ENCODE results near the gene CEP72.
A peak's percentile ranks its signal among the peaks of the same experiment; 100 is the strongest.

DNA sequence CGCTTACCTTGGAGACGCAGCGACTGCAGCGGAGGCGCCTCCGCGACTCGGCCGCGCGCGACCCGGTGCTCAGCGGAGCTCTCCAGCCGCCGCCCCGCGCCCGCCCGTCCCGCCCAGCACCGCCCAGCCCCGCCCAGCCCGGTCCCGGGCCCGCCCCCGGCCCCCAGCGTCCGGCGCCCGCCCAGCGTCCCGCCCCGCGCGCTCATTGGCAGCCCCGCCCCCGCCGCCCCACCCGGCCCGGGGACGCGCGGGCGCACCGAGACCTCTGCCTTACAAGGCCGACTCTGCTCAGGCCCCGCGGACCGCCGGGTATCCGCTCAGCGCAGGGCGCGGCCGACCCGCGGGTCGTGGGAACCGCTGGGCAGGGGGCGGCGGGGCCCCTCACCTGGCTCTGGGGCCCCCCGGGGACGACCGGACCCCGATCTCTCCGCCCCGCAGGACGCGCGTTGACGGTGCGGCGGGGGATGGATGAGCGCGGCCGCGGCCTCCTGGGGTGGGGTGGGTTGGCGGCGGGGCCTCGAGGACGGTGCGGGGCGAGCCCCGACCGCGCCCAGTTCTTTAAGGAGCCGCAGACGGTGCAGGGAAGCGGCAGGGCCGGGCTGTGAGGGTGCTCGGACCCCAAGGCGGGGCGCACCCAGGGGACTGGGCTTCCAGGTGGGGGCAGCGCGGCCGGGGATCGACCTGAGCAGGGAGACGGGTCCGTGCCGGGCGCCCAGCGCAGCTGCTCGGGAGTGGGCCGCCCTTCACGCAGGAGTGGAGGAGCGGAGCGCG is 81.3 kb downstream of the CEP72 start, which contains the start of gene TPPP:
- TF ChIP-seq, protein P1, sequence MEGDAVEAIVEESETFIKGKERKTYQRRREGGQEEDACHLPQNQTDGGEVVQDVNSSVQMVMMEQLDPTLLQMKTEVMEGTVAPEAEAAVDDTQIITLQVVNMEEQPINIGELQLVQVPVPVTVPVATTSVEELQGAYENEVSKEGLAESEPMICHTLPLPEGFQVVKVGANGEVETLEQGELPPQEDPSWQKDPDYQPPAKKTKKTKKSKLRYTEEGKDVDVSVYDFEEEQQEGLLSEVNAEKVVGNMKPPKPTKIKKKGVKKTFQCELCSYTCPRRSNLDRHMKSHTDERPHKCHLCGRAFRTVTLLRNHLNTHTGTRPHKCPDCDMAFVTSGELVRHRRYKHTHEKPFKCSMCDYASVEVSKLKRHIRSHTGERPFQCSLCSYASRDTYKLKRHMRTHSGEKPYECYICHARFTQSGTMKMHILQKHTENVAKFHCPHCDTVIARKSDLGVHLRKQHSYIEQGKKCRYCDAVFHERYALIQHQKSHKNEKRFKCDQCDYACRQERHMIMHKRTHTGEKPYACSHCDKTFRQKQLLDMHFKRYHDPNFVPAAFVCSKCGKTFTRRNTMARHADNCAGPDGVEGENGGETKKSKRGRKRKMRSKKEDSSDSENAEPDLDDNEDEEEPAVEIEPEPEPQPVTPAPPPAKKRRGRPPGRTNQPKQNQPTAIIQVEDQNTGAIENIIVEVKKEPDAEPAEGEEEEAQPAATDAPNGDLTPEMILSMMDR (IDR thresholded peaks at IDR 0.05): peak in 1 of 6 experiments; percentile 12
- peak in 3 of 4 donors; percentile 46 to 85 (median 61) for TF ChIP-seq POLR2A (IDR thresholded peaks at IDR 0.05)
